HEK293 (cell line): ENCODE results near the gene R3HDM2.

ENCODE experiments used
- CTCF ChIA-PET: fragments of 350-600 bp; formaldehyde crosslinking; extraction: SDS; loops from one replicate; lab custom pipeline; 2021; ENCODE audit warnings: antibody characterized with exemption; lab: Yijun Ruan, JAX
- POLR2A ChIA-PET: fragments of 300-600 bp; formaldehyde crosslinking; extraction: SDS; loops from one replicate; lab custom pipeline; 2020; ENCODE audit warnings: antibody characterized with exemption, inconsistent platforms; lab: Yijun Ruan, JAX
- H3K27ac ChIP-seq: fragments of 200-500 bp; sonication (Bioruptor generic); 2 replicates; pipeline ENCODE4 v1.5.1; 2014; ENCODE audit warnings: low read depth, low read length, control low read depth, inconsistent platforms; ENCODE audit errors: extremely low read depth
- H3K36me3 ChIP-seq, 2 experiments: fragments of 200-500 bp in 1 of 2; sonication (Bioruptor generic) in 1 of 2; 1 replicate in 1 of 2; 2 replicates in 1 of 2; pipeline ENCODE4 v1.5.1; 2014 to 2017; ENCODE audit warnings: inconsistent platforms in 2 of 2, low read length in 2 of 2; ENCODE audit not compliant: control insufficient read depth in 2 of 2, insufficient read depth in 1 of 2
- H3K4me1 ChIP-seq: fragments of 200-500 bp; sonication (Bioruptor generic); 2 replicates; pipeline ENCODE4 v1.5.1; 2014; ENCODE audit warnings: mild to moderate bottlenecking, low read length, inconsistent platforms; ENCODE audit not compliant: control insufficient read depth, insufficient read depth
- H3K4me3 ChIP-seq: 2 replicates; pipeline ENCODE4 v1.5.1; 2011; ENCODE audit warnings: low read depth, mild to moderate bottlenecking, control low read depth, low read length, moderate library complexity
- H3K9me3 ChIP-seq: fragments of 200-500 bp; sonication (Bioruptor generic); 2 replicates; pipeline ENCODE4 v1.5.1; 2014; ENCODE audit warnings: low read depth, low read length, inconsistent platforms; ENCODE audit not compliant: control insufficient read depth, insufficient read depth
- BCL11A ChIP-seq: fragments of 450-650 bp; formaldehyde crosslinking; IDR thresholded peaks from 2 replicates; pipeline ENCODE4 v1.5.1; 2016; ENCODE audit warnings: low read depth, missing biosample characterization, missing genetic modification characterization
- BCL6B ChIP-seq: fragments of 450-650 bp; formaldehyde crosslinking; IDR thresholded peaks from 2 replicates; pipeline ENCODE4 v1.5.1; 2017; ENCODE audit warnings: missing biosample characterization, missing genetic modification characterization
- EGR2 ChIP-seq: fragments of 450-650 bp; formaldehyde crosslinking; IDR thresholded peaks from 2 replicates; pipeline ENCODE4 v1.5.1; 2016; ENCODE audit warnings: low read depth, missing biosample characterization, missing genetic modification characterization
- IKZF3 ChIP-seq: fragments of 450-650 bp; IDR thresholded peaks from 2 replicates; pipeline ENCODE4 v1.5.0; 2018; ENCODE audit warnings: missing biosample characterization, mild to moderate bottlenecking, missing genetic modification characterization, moderate library complexity
- PATZ1 ChIP-seq: fragments of 450-650 bp; formaldehyde crosslinking; IDR thresholded peaks from 2 replicates; pipeline ENCODE4 v1.5.1; 2016; ENCODE audit warnings: missing biosample characterization, missing genetic modification characterization
- PRDM10 ChIP-seq: fragments of 450-650 bp; formaldehyde crosslinking; IDR thresholded peaks from 2 replicates; pipeline ENCODE4 v1.5.1; 2016; ENCODE audit warnings: missing biosample characterization, missing genetic modification characterization
- REPIN1 ChIP-seq: fragments of 450-650 bp; formaldehyde crosslinking; IDR thresholded peaks from 2 replicates; pipeline ENCODE4 v1.5.1; 2017; ENCODE audit warnings: missing biosample characterization, missing genetic modification characterization, low read depth
- ZBTB48 ChIP-seq: fragments of 450-650 bp; formaldehyde crosslinking; IDR thresholded peaks from 2 replicates; pipeline ENCODE4 v1.5.1; 2016; ENCODE audit warnings: missing biosample characterization, missing genetic modification characterization
- ZEB2 ChIP-seq: fragments of 450-650 bp; formaldehyde crosslinking; IDR thresholded peaks from 2 replicates; pipeline ENCODE4 v1.5.1; 2016; ENCODE audit warnings: missing biosample characterization, missing genetic modification characterization
- ZNF140 ChIP-seq: fragments of 450-650 bp; formaldehyde crosslinking; IDR thresholded peaks from 2 replicates; pipeline ENCODE4 v1.5.1; 2016; ENCODE audit warnings: missing biosample characterization, missing genetic modification characterization
- ZNF366 ChIP-seq: fragments of 450-650 bp; formaldehyde crosslinking; conservative IDR thresholded peaks from 2 replicates; pipeline ENCODE4 v1.5.1; 2016; ENCODE audit warnings: missing biosample characterization, missing genetic modification characterization
- ZNF394 ChIP-seq: fragments of 450-650 bp; formaldehyde crosslinking; IDR thresholded peaks from 2 replicates; pipeline ENCODE4 v1.5.1; 2016; ENCODE audit warnings: missing biosample characterization, missing genetic modification characterization, mild to moderate bottlenecking, moderate library complexity, borderline replicate concordance
- ZNF510 ChIP-seq: fragments of 450-650 bp; formaldehyde crosslinking; IDR thresholded peaks from 2 replicates; pipeline ENCODE4 v1.5.1; 2018; ENCODE audit warnings: mild to moderate bottlenecking, missing genetic modification characterization, missing biosample characterization; ENCODE audit not compliant: insufficient replicate concordance
- ZNF513 ChIP-seq: fragments of 450-650 bp; IDR thresholded peaks from 2 replicates; pipeline ENCODE4 v1.5.1; 2018; ENCODE audit warnings: missing biosample characterization, missing genetic modification characterization
- ZNF548 ChIP-seq: fragments of 450-650 bp; formaldehyde crosslinking; IDR thresholded peaks from 2 replicates; pipeline ENCODE4 v1.5.1; 2016; ENCODE audit warnings: missing biosample characterization, missing genetic modification characterization
- ZNF654 ChIP-seq: fragments of 450-650 bp; formaldehyde crosslinking; IDR thresholded peaks from 2 replicates; pipeline ENCODE4 v1.5.1; 2016; ENCODE audit warnings: low read depth, missing biosample characterization, missing genetic modification characterization
- ZNF707 ChIP-seq: fragments of 450-650 bp; formaldehyde crosslinking; IDR thresholded peaks from 2 replicates; pipeline ENCODE4 v1.5.1; 2016; ENCODE audit warnings: missing biosample characterization, missing genetic modification characterization
- TF ChIP-seq, protein P1 (sequence below): fragments of 450-650 bp; formaldehyde crosslinking; IDR thresholded peaks from 2 replicates; pipeline ENCODE4 v1.5.1; 2016; ENCODE audit warnings: missing biosample characterization, missing genetic modification characterization

The R3HDM2 gene

DNA sequence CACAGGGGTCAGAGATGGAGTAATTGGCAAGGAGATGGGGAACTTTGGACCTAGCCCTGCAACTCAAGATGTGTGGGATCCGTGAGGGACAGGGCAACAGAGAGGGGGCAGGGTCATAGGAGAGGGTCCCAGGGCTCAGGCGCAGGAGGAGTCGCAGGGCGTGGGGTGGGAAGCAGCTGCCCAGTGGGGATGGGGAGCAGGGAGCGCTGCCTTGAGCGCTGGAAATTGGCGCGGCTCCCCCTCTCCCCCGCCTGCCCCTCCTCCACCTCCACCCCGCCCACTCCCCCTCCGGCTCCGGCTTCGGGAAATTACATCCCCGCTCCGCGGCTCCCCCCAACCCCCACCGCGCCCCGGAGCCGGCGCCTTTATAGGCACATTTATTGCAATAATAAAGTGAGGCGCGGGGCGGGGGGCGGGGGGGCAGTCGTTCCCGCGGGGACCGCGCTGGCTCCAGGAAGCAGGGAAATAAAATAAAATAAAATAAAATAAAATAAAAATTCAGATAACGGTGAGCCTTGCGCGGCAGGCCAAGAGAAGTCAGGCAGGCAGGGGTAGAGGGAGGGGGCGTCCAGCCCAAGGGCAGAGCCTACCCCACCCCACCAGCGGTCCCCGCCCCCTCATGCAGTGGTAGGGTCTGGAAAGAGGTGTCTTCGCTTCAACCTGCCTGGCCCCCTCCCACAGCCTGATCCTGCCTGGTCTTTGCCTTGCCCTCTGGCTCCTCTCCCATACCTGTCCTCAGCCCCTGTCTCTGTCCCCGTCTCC, 210.7 kb downstream of the R3HDM2 start (continued):
- no peak for TF ChIP-seq ZNF510 (tag by site-specific recombination)
- no peak for TF ChIP-seq ZNF548 (tag by site-specific recombination)
- no peak for TF ChIP-seq REPIN1 (tag by site-specific recombination)
- TF ChIP-seq BCL6B (tag by site-specific recombination), result no peak
- peak; percentile 53; the same call in 1 of the 2 replicates for TF ChIP-seq EGR2 (tag by site-specific recombination)
- TF ChIP-seq PRDM10 (tag by site-specific recombination), result peak; percentile 95
- TF ChIP-seq BCL11A (tag by site-specific recombination), result no peak
- no peak for TF ChIP-seq ZNF654 (tag by site-specific recombination)

GRCh38 chr12:57219205-57219992, 211.4 kb downstream of the R3HDM2 start:
- CTCF ChIA-PET, result interaction anchor here (0.7 to 8.8 kb wide), 2 partner anchors 18 to 641 kb away, joined by 3 to 628 read pairs; partner anchors contain the start of gene SHMT2
- H3K27ac ChIP-seq, result no peak overlapping the region
- no peak overlapping the region for H3K4me3 ChIP-seq
- H3K4me1 ChIP-seq, result no peaks in the 10 kb centered on the region; the same call in 1 of the 2 replicates
- no peaks in the 10 kb centered on the region for H3K36me3 ChIP-seq
- POLR2A ChIA-PET, result interaction anchor here (4.8 kb wide), 1 partner anchor 11 kb away, joined by 44 read pairs; the partner anchor contains the start of gene SHMT2
- TF ChIP-seq ZNF366 (tag by site-specific recombination) (0 out of 2 replicates have a peak, but pooled peaks have one; percentile 16), ZEB2 (peak; percentile 50; the same call in 1 of the 2 replicates), ZNF513 (tag by site-specific recombination) (no peak), ZBTB48 (tag by site-specific recombination) (no peak; the same call in 1 of the 2 replicates), ZNF140 (tag by site-specific recombination) (no peak), BCL11A (tag by site-specific recombination) (no peak), PATZ1 (peak; percentile 54; the same call in 1 of the 2 replicates), ZNF394 (tag by site-specific recombination) (peak; percentile 41; the same call in 1 of the 2 replicates), IKZF3 (peak; percentile 18; the same call in 1 of the 2 replicates), ZNF707 (tag by site-specific recombination) (peak; percentile 82)
- TF ChIP-seq, protein P1, sequence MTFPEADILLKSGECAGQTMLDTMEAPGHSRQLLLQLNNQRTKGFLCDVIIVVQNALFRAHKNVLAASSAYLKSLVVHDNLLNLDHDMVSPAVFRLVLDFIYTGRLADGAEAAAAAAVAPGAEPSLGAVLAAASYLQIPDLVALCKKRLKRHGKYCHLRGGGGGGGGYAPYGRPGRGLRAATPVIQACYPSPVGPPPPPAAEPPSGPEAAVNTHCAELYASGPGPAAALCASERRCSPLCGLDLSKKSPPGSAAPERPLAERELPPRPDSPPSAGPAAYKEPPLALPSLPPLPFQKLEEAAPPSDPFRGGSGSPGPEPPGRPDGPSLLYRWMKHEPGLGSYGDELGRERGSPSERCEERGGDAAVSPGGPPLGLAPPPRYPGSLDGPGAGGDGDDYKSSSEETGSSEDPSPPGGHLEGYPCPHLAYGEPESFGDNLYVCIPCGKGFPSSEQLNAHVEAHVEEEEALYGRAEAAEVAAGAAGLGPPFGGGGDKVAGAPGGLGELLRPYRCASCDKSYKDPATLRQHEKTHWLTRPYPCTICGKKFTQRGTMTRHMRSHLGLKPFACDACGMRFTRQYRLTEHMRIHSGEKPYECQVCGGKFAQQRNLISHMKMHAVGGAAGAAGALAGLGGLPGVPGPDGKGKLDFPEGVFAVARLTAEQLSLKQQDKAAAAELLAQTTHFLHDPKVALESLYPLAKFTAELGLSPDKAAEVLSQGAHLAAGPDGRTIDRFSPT (tag by site-specific recombination), result peak; percentile 0; the same call in 1 of the 2 replicates
- H3K9me3 ChIP-seq, result no peaks in the 10 kb centered on the region
